ENCODE results near the gene GNAZ.
"Not testable (repeated sequence)": the region's sequence is repeated elsewhere in the genome, so short reads cannot be mapped to it uniquely, and the experiment has no call there.

DNA sequence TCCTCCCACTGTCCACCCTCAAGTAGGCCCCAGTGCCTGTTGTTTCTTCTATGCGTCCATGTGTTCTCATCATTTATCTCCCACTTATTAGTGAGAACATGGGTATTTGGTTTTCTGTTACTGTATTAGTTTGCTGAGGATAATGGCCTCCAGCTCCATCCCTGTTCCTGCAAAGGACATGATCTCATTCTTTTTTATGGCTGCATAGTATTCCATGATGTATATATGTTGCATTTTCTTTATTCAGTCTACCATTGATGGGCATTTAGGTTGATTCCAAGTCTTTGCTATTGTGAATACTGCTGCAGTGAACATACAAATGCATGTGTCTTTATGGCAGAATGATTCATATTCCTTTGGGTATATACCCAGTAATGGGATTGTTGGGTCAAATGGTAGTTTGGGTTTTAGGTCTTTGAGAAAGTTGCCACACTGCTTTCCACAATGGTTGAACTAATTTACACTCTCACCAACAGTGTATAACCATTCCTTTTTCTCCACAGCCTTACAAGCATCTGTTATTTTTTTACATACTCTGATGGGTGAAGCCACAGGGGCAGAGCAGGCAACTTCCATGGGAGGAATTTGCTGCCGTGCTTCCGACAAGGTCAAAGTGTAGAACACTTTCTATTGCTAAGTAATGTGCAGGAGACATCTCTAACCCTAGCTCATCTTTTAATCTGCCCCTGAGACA is 48.5 kb upstream of the GNAZ start:
- TF ChIP-seq EZH2 (IDR thresholded peaks at IDR 0.05; ENCODE audit: insufficient read depth, low read length) = not testable (repeated sequence)
- TF ChIP-seq, protein P1, sequence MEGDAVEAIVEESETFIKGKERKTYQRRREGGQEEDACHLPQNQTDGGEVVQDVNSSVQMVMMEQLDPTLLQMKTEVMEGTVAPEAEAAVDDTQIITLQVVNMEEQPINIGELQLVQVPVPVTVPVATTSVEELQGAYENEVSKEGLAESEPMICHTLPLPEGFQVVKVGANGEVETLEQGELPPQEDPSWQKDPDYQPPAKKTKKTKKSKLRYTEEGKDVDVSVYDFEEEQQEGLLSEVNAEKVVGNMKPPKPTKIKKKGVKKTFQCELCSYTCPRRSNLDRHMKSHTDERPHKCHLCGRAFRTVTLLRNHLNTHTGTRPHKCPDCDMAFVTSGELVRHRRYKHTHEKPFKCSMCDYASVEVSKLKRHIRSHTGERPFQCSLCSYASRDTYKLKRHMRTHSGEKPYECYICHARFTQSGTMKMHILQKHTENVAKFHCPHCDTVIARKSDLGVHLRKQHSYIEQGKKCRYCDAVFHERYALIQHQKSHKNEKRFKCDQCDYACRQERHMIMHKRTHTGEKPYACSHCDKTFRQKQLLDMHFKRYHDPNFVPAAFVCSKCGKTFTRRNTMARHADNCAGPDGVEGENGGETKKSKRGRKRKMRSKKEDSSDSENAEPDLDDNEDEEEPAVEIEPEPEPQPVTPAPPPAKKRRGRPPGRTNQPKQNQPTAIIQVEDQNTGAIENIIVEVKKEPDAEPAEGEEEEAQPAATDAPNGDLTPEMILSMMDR (IDR thresholded peaks at IDR 0.05; ENCODE audit: insufficient read depth, low read depth, low read length) = not testable (repeated sequence)

Data from astrocyte (in vitro differentiated cells and primary cell).